Neural progenitor cell (in vitro differentiated cells): ENCODE measurements around the gene TGFBR3. TPM values are rescaled to one million over a fixed set of nuclear protein-coding genes. Genes with fewer than 3 reads are reported as not detected.
A peak's percentile ranks its signal among the peaks of the same experiment; 100 is the strongest.

Source experiments
- DNase-seq: peaks from one replicate; pipeline ENCODE4 v3.0.0-alpha.2; 2016; ENCODE audit warnings: low spot score
- H2AFZ ChIP-seq: fragments of 200-600 bp; sonication (generic); replicated peaks from 2 replicates; pipeline ENCODE4 v1.6.1; 2016; ENCODE audit warnings: antibody characterized with exemption
- H3F3A ChIP-seq: fragments of 200-600 bp; sonication (generic); 2 replicates; pipeline ENCODE4 v1.6.1; 2016; ENCODE audit warnings: antibody characterized with exemption, low read depth
- H3K27ac ChIP-seq: fragments of 200-600 bp; sonication (generic); 2 replicates; pipeline ENCODE4 v1.5.1; 2016; ENCODE audit warnings: mild to moderate bottlenecking
- H3K27me3 ChIP-seq: fragments of 200-600 bp; sonication (generic); 2 replicates; pipeline ENCODE4 v1.6.1; 2016; ENCODE audit warnings: mild to moderate bottlenecking, moderate library complexity
- H3K36me3 ChIP-seq: fragments of 200-600 bp; sonication (generic); 2 replicates; pipeline ENCODE4 v1.5.1; 2016
- H3K4me1 ChIP-seq: fragments of 200-600 bp; sonication (generic); 2 replicates; pipeline ENCODE4 v1.6.1; 2016; ENCODE audit warnings: mixed run types
- H3K4me2 ChIP-seq: fragments of 200-600 bp; sonication (generic); 2 replicates; pipeline ENCODE4 v1.6.1; 2016
- H3K4me3 ChIP-seq: fragments of 200-600 bp; sonication (generic); 2 replicates; pipeline ENCODE4 v1.5.1; 2016
- H3K79me2 ChIP-seq: fragments of 200-600 bp; sonication (generic); 2 replicates; pipeline ENCODE4 v1.6.1; 2016; ENCODE audit warnings: low read depth
- H3K9ac ChIP-seq: fragments of 200-600 bp; sonication (generic); 2 replicates; pipeline ENCODE4 v1.6.1; 2016
- H3K9me3 ChIP-seq: fragments of 200-600 bp; sonication (generic); 2 replicates; pipeline ENCODE4 v1.5.1; 2016; ENCODE audit warnings: low read depth
- H4K20me1 ChIP-seq: fragments of 200-600 bp; sonication (generic); 2 replicates; pipeline ENCODE4 v1.6.1; 2016; ENCODE audit warnings: low read depth
- H3K27ac Mint-ChIP-seq: 3 replicates; pipeline ENCODE4 v1.8.0; 2021; ENCODE audit warnings: mixed read lengths
- H3K27me3 Mint-ChIP-seq: 2 replicates; pipeline ENCODE4 v1.8.0; 2022; ENCODE audit warnings: low read depth, mild to moderate bottlenecking, inconsistent platforms, moderate library complexity, mixed read lengths; ENCODE audit not compliant: insufficient read depth
- H3K36me3 Mint-ChIP-seq: 3 replicates; pipeline ENCODE4 v1.8.0; 2021; ENCODE audit warnings: mixed read lengths
- H3K4me1 Mint-ChIP-seq: 3 replicates; pipeline ENCODE4 v1.8.0; 2021; ENCODE audit warnings: mixed read lengths
- H3K4me3 Mint-ChIP-seq: 3 replicates; pipeline ENCODE4 v1.8.0; 2021; ENCODE audit warnings: mild to moderate bottlenecking, moderate library complexity, mixed read lengths
- H3K9me3 Mint-ChIP-seq: 3 replicates; pipeline ENCODE4 v1.8.0; 2020; ENCODE audit warnings: mixed read lengths
- CTCF ChIP-seq: fragments of 200-600 bp; sonication (generic); IDR thresholded peaks from 2 replicates; pipeline ENCODE4 v1.5.1; 2017; ENCODE audit warnings: antibody characterized with exemption, mild to moderate bottlenecking
- EZH2 ChIP-seq: fragments of 200-600 bp; sonication (generic); IDR thresholded peaks from 2 replicates; pipeline ENCODE4 v1.6.1; 2017; ENCODE audit warnings: antibody characterized with exemption, mild to moderate bottlenecking, moderate library complexity
- EZH2phosphoT487 ChIP-seq: fragments of 200-600 bp; sonication (generic); IDR thresholded peaks from 2 replicates; pipeline ENCODE4 v1.6.1; 2017; ENCODE audit warnings: antibody characterized with exemption
- total RNA-seq: library from RNA; depleted of rRNA; stranded (reverse); fragments of >200 nt; gene quantifications from 2 replicates; pipeline ENCODE4 v1.2.3, GENCODE V29; 2015; ENCODE audit warnings: low replicate concordance

TGFBR3 gene
- total RNA-seq, 1 donor from 2014 or later, result 11.8 TPM

GRCh38 chr1:91846007-91846638, 39.8 kb downstream of the TGFBR3 start:
- Histone ChIP-seq H3K27ac (no peak overlapping the region), H3F3A (no peaks in the 10 kb centered on the region), H2AFZ (no peak overlapping the region), H3K4me3 (no peak overlapping the region), H4K20me1 (no peaks in the 10 kb centered on the region), H3K36me3 (no peaks in the 10 kb centered on the region), H3K4me1 (peaks cover 26% of the 10 kb centered on the region), H3K9me3 (no peaks in the 10 kb centered on the region), H3K27me3 (no peaks in the 10 kb centered on the region), H3K79me2 (no peaks in the 10 kb centered on the region), H3K4me2 (peak overlapping the region; percentile 21), H3K9ac (no peak overlapping the region)
- Mint-ChIP-seq H3K27me3 (peaks cover 2% of the 10 kb centered on the region), H3K9me3 (peaks cover 9% of the 10 kb centered on the region), H3K27ac (no peak overlapping the region), H3K36me3 (no peaks in the 10 kb centered on the region), H3K4me1 (peaks cover 11% of the 10 kb centered on the region), H3K4me3 (no peak overlapping the region)
- TF ChIP-seq CTCF (no peak), EZH2 (no peak), EZH2phosphoT487 (no peak)
- peak; percentile 28 for DNase-seq

GRCh38 chr1:91844862-91845528, 41.0 kb downstream of the TGFBR3 start:
- no peak overlapping the region for H3K4me2 ChIP-seq
- H3K9me3 Mint-ChIP-seq, result peaks cover 9% of the 10 kb centered on the region
- H3K4me1 Mint-ChIP-seq, result peaks cover 11% of the 10 kb centered on the region
- H3K27ac ChIP-seq, result no peak overlapping the region
- DNase-seq, result no peak
- H3K36me3 ChIP-seq, result no peaks in the 10 kb centered on the region
- H3K27me3 Mint-ChIP-seq, result peaks cover 2% of the 10 kb centered on the region
- no peak overlapping the region for H2AFZ ChIP-seq
- no peak overlapping the region for H3K4me3 ChIP-seq
- H3K4me3 Mint-ChIP-seq, result no peak overlapping the region
- H4K20me1 ChIP-seq, result no peaks in the 10 kb centered on the region
- H3K4me1 ChIP-seq, result peaks cover 26% of the 10 kb centered on the region
- H3K9ac ChIP-seq, result no peak overlapping the region
- H3K36me3 Mint-ChIP-seq, result no peaks in the 10 kb centered on the region
- no peaks in the 10 kb centered on the region for H3F3A ChIP-seq
- H3K9me3 ChIP-seq, result no peaks in the 10 kb centered on the region
- H3K79me2 ChIP-seq, result no peaks in the 10 kb centered on the region
- H3K27me3 ChIP-seq, result no peaks in the 10 kb centered on the region
- no peak overlapping the region for H3K27ac Mint-ChIP-seq
- TF ChIP-seq EZH2 (no peak), CTCF (no peak), EZH2phosphoT487 (no peak)

GRCh38 chr1:91843843-91844242, 42.1 kb downstream of the TGFBR3 start:
- no peaks in the 10 kb centered on the region for H3K36me3 Mint-ChIP-seq
- H3K27me3 Mint-ChIP-seq, result peaks cover 3% of the 10 kb centered on the region
- no peak for DNase-seq
- no peaks in the 10 kb centered on the region for H3K36me3 ChIP-seq
- no peak for TF ChIP-seq EZH2
- no peak for TF ChIP-seq EZH2phosphoT487
- no peak for TF ChIP-seq CTCF
- H3K79me2 ChIP-seq, result no peaks in the 10 kb centered on the region
- no peaks in the 10 kb centered on the region for H3K9me3 ChIP-seq
- no peak overlapping the region for H3K27ac Mint-ChIP-seq
- H3K27me3 ChIP-seq, result no peaks in the 10 kb centered on the region
- no peaks in the 10 kb centered on the region for H4K20me1 ChIP-seq
- peaks cover 9% of the 10 kb centered on the region for H3K9me3 Mint-ChIP-seq
- peaks cover 26% of the 10 kb centered on the region for H3K4me1 ChIP-seq
- H3F3A ChIP-seq, result no peaks in the 10 kb centered on the region
- H2AFZ ChIP-seq, result no peak overlapping the region
- H3K4me2 ChIP-seq, result no peak overlapping the region
- H3K4me1 Mint-ChIP-seq, result peaks cover 11% of the 10 kb centered on the region
- H3K27ac ChIP-seq, result no peak overlapping the region
- no peak overlapping the region for H3K9ac ChIP-seq
- H3K4me3 ChIP-seq, result no peak overlapping the region
- H3K4me3 Mint-ChIP-seq, result no peak overlapping the region
